HG03139 (cell line): ENCODE measurements around the gene LRRC43.
"Not testable (repeated sequence)": the region's sequence is repeated elsewhere in the genome, so short reads cannot be mapped to it uniquely, and the experiment has no call there.

ENCODE experiments used
- ATAC-seq: cut with Tn5 transposase; IDR thresholded peaks from one replicate; pipeline ENCODE4 v1.9.1; 2021; ENCODE audit not compliant: unreplicated experiment

Gene LRRC43

DNA sequence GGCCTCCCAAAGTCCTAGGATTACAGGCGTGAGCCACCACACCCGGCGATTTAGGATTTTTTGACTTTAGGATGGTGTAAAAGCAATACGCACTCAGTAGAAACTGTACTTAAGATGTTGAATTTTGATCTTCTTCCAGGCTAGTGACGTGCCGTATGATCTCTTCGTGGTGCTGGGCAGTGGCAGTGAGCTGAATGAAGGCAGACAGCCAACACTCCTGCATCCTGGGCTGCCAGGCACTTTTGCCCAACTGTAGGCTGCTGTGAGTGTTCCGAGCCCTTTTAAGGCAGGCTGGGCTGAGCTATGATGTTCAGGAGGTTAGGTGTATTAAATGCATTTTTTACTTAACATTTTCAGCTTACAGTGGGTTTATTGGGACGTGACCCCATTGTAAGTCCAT lies 30.2 kb upstream of the LRRC43 start:
- no peak for ATAC-seq

DNA sequence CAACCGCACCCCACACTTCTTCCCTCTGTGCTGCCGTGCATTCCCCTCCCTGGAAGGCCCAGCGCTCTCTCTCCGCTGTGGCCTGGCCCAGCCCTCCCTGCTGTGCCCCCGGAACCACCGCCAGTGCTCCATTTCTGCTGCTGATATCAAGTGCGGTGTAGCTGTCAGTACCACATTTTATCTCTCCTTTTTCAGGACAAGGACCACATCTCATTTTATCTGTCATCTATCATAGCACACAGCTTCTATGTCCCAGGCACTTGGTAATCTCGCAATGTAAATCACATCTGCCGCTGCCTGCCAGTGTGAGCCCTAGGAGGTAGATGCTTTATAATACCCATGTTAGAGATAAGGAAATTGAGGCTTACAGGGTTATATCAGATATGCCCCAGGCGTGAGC lies 27.2 kb upstream of the LRRC43 start:
- ATAC-seq: no peak

DNA sequence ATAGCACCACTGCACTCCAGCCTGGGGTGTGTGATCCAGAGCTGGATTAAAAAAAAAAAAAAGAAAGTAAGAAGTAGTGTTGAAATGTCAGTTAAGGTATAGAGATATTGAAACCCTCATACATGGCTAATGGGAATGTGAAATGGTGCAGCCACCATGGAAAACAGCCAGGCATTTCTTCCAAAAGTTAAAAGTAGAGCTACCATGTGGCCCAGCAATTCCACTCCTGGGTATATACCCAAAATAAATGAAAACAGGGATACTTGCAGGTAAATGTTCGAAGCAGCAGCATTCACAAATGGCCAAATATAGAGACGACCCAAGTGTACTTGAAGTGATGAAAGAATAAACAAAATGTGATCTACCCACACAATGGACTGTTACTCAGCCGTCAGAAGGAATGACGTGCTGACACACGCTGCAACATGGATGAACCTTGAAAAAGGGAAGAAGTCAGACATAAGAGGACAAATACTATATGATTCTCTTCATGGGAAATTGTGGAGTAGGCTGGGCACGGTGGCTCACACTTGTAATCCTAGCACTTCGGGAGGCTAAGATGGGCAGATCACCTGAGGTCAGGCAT lies 24.1 kb upstream of the LRRC43 start:
- no peak for ATAC-seq

DNA sequence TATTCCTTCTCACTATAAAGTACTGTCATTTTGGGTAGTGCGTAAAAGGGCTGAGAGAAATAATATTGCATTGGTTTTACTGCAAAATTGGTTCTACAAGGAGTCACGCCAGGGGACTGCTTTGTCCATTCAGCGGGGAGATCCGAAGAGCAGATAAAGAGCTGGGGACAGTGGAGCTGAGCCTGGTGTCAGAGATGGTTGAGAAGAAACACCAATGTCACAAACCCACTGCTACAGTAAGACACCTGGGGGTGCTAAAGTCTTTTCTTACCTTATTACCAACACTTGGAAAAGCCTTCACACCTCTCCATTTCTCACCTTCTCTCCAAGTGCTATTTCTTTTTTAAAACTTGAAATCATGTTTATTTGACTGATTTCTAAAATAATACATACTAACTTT lies 23.0 kb upstream of the LRRC43 start:
- no peak for ATAC-seq

DNA sequence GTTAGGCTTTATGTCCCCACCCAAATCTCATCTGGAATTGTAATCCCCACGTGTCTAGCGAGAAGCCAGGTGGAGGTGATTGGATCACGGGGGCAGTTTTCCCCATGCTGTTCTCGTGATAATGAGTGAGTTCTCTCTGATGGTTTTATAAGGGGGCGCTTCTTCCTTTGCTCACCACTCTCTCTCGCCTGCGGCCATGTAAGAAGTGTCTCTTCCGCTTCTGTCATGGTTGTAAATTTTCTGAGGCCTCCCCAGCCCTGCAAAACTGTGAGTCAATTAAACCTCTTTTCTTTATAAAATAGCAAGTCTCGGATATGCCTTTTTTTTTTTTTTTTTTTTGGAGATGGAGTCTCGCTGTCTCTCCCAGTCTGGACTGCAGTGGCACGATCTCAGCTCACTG lies 22.2 kb upstream of the LRRC43 start:
- ATAC-seq: no peak

DNA sequence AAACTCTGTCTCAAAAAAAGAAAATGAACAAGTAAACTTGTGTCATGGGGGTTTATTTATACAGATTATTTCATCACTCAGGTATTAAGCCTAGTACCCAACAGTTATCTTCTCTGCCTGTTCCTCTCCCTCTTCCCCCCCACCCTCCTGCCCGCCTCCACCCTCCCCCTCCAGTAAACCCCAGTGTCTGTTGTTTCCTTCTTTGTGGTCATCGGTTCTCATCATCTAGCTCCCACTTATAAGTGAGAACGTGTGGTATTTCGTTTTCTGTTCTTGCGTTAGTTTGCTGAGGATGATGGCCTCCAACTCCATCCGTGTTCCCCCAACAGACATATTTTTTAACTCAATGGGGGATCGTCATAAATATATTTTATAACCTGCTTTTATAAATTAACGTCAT lies 21.2 kb upstream of the LRRC43 start:
- no peak for ATAC-seq

DNA sequence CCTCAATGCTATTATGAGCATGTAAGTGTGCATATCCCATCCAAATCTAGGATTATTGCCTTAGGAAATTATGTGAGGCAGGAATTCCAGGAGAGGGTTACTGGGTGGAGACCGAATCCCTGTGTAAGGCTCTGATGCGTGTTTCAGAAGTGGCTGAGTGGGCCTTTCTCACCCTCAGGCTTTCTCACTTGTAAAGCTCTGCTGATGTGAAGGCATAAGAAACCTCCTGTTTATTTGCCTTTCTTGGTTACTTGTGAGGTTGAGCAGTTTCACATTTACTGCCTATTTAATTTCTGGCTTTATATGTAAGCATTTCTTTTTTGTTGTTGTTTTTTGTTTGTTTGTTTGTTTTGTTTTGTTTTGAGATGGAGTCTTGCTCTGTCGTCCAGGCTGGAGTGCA lies 19.9 kb upstream of the LRRC43 start:
- no peak for ATAC-seq

DNA sequence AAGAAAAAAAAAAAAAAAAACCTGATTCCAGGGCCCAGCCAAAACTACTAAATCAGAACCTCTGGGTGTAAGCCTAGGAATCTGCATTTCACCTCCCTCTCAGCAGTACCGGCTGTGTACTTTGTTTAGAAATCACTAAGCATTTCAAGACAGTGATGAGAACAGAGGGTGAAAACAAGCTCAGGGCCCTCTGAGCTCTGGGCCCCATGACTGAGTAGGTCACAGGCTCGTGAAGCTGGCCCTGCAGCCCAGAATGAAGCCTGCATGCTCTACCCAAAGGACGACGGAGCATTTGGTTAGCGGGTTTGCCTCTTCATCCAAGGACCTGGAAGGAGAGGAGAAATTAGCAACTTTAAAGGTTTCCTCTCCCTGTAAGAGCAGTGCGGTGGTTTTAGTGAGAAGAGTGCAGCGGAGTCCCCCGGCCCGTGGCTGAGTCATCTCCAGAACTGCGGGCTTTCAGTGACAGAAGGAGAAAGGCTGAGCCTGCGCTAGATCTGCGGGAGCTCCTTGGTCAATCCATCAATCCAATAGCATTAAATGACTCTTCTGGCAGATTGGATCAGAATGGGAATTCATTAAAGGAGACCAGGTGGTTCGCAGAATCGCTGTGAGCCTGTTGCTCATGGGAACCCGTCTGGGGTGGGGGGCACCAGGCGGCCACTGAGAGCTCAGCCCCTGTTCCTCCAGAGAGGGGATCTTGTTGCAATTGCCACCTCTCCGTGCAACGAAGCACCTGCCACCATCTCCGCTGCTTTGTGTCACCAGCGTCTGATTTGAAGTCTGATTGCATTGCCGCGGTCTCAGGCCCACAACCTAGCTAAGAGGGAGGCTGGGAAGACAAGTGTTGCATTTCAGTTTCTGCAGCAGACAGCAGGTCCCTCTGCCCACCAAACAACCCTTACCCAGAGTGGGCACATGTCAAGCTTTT lies 16.2 kb upstream of the LRRC43 start:
- ATAC-seq: no peak

DNA sequence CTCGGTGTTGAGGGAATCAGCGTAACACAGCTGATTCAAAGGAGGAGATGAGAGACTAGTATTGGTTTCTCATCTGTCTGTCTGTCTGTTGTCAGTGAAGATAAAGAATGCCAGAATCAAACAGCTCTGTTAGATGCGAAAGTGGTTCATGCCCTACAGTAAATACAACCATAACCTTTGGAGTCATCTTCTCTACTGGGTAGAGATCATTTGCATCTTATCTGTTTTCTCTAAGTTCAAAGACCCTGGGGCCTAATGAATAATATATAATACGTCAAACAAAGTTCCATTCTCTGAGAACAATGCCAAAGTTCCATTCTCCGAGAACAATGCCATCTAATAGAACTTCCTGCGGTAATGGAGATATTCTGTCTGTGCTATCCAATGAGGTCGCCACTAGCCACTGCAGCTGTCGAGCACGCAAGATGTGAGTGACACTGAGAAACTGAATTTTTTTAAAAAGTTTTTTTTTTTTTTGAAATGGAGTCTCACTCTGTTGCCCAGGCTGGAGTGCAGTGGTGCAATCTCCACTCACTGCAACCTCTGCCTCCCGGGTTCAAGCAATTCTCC lies 15.5 kb upstream of the LRRC43 start:
- ATAC-seq: no peak

DNA sequence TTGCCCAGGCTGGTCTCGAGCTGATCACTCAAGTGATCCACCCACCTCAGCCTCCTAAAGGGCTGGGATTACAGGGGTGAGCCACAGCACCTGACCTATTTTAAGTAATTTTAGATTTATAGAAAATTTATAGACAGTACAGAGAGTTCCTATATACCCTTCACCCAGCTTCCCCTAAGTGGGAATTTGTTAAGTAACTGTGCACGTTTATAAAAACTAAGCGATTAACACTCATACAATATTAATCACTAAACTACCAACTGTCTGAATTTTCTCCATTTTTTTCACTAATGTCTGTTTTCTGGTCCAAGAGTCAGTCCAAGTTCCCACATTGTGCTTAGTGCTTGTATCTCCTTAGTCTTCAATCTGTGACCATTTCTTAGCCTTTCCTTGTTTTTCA lies 14.4 kb upstream of the LRRC43 start:
- ATAC-seq: no peak

DNA sequence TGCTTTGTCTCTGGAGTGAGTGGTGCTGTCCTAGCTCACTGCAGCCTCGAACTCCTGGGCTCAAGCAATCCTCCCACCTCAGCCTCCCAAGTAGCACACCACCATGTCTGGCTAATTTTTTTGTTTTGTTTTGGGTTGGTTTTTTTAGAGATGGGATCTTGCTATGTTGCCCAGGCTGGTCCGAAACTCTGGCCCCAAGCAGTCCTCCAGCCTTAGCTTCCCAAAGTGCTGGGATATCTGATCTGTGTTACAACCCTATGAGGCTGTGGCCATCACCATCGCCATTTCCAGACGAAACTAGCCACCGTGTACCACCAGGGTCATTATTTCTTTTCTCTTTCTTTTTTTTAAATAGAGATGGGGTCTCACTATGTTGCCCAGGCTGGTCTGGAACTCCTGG lies 11.5 kb upstream of the LRRC43 start:
- no peak for ATAC-seq

DNA sequence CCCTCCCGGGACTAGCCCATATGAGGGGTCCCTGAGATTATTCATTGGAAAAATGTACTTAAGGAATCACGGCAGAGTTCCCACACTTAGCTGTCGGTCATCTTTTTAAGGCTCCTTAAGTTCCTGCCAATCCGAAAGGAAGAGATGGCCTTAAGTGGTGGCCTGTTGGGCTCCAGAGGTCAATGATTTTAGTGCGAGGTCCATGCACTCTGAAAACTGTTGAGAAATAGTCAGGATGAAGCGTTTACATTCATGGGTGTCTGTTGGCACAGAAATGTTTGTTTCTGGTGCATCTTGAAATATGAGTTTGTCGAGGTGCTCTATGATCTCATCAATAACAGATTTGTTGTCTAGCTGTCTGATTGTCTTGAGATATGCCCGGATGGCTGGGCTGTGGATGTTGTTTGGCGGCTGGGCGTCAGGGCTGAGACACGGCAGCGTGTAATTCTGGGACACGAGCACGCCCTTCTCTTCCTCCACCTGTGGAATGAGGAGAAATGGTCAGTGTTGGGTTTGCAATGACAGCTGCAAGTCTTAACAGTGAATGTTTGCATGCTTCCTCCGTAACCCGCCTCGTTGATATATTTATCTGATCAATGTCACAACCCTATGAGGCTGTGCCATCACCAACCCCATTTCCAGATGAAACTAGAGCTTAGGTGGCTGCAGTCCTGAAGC lies 10.5 kb upstream of the LRRC43 start:
- no peak for ATAC-seq

DNA sequence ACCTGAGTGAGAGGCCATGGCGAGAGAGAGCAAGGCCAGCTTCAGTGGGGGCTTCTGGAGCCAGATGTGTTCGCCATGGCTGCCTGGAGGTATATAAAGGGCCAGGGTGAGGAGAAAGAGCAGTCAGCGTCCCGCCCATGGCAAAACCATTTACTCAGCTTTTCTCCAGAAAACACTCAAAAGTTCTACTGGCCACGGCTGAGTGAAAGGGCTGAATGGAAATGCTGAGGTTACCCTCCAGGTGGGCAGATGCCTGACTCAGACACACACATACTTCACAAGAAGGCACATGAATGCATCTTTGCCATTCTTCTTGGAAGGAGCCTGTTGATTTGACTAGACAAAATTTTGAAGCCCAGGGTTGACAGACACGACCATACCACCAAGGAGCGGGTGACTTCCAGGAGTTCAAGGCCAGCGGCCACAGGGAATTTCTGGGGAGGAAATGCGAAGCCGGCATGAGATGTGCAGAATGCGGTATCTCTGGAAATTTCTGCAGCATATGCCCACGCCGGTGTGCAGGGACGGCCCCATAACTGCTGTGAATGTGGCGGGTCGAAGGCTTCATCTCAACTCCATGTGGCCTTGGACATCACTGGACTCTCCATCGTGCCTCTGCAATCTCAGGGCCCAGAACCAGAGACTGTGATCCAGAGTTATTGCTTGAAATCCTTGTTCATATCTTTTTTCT lies 8.6 kb upstream of the LRRC43 start, which contains the start of gene IL31:
IL31 (minus strand) TSS at position 67 of the 691 bp plus-strand sequence; CDS start at position 18, 49 bp downstream.
- no peak for ATAC-seq

DNA sequence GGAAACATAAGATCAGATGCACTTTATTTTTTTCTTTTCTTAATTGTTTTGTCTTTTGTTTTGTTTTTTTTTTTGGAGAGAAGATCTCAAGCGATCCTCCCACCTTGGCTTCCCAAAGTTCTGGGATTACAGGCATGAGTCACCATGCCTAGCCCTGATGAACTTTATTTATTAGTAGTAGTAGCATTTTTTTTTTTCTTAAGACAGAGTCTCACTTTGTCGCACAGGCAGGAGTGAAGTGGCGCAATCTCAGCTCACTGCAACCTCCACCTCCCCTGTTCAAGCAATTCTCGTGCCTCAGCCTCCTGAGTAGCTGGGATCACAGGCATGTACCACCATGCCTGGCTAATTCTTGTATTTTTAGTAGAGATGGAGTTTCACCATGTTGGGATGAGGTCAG lies 6.5 kb upstream of the LRRC43 start:
- not testable (repeated sequence) for ATAC-seq

DNA sequence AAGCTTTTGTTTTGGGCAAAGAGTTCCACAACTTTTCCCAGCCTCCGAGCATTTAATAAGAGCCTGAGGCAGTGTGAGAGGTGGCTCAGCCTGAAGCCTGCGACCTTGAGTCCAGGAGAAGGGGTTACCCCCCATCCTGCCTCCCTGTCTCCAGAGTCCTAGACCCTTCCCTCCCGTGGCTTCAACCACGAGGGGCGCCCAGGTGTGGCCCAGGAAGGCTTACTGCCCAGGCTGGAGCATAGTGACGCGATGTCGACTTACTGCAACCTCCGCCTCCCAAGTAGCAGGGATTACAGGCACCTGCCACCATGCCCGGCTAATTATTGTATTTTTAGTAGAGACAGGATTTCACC lies 641 bp downstream of the LRRC43 start:
- no peak for ATAC-seq

DNA sequence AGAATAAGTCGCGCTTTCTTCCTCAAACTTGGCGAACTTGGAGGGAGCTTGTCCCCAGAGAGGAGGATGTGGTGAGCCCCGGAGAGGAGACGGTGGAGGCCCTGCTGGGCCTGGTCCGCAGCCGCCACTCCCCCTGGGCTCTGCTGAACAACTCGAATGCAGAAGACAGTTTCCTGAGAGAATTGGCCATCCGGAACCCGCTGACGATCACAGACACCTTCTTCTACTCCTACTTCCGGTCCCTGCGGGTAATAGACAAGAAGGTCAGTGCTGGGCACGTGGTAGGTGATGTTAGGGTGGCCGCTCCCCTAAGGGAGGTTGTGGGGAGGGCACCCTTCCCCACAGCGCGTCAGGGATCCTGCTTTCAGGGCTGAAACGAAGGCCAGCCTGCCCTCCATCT lies 1.6 kb downstream of the LRRC43 start:
- ATAC-seq: no peak

DNA sequence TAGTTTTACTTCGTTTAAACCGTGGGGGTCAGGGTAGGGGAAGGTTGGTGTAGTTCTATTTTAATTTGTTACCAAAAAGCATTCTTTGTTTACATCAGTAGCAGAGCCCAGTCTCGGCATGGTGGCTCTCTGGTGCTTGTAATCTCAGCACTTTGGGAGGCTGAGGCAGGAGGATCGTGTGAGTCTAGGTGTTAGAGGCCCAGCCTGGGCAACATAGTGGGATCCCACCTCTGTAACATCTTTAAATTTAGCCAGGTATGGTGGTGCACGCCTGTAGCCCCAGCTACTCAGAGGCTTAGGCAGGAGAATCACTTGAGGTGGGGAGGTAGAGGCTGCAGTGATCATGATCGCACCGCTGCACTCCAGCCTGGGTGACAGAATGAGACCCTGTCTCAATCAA lies 2.2 kb downstream of the LRRC43 start:
- ATAC-seq: no peak

DNA sequence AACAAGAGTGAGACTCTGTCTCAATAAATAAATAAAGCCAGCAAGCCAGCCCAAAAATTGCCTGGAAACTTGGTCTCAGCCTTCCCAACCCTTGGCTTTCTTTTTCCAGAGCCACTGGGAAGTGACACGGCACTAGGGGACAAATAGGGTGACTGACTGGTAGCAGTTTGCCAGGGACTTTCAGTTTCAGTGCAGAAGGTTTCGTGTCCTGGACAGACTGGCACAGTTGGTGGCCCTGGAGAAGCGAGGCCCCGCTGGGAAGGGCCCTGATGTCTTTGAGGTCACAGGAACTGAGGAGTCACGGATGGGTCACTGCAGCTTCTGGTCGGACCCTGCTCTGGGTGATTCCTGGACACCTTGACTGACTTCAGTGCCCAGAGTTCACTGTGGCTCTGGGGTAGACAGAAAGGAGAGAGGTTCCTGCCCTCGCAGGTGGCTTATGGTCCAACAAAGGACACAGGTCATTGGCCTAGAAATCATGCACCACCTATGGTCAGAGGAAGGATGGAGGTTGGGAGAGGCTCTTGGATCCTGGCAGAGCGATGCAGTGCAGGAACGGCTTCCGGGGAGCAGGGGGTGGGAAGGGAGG lies 2.7 kb downstream of the LRRC43 start:
- ATAC-seq: no peak

DNA sequence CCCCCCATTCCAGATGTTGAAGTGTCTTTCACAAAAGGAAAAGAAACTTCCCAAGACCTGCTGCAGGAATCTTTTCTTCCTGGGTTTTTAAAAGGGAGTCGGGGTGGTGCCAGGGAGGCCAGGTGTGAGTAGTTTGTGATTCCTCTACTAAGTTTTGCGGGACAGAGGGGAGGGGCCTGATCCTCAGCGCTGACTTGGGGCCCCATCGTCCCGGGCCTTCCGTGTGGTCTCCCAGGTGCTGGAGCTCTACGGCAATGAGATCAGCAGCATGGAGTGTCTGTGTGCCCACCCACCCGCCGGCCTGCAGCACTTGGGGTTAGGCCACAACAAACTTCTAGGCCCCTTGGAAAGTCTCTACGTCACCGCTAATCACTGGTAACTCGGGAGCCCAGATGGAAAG lies 4.5 kb downstream of the LRRC43 start:
- ATAC-seq: no peak

DNA sequence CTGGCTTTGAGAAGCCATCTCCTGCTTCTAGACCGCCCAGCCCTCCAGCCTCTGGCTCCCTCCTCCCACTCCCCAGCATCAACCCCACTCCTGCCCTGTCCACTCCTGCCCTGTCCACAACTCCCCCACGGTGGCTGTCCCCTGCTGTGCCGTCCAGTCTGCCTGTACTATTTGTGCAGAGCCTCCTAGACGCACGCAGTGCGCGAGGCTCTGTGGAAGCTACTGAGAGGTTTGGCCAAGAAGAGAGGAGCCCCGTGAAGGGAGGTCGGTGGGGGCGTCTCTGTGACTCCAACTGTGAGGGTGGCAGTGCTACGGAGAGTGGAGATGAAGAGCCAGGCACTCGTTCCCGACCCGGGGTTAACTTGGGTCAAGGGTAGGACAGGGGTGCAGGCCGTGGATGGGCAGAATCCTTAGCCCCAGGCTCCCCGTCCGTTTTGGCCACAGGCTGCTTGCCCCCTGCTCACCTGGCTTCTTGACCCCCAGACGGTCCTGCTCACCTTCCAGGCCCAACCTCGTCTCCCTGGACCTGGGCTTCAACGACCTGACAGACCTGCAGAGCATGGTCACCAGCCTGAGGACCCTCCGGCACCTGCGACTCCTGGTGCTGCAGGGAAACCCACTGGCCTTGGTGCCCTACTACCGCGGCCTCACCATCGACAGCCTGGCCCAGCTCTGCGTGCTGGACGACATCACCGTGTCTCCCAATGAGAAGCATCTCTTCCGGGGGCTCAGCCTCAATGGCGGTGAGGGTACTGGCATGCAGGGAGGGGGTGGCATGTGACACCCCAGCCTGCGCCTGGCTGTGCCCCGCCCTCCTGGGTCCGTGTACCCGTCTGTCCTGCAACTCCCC lies 6.9 kb downstream of the LRRC43 start:
- no peak for ATAC-seq
